Neural cell (in vitro differentiated cells): ENCODE results near the gene GGT6. TPM values are rescaled to one million over a fixed set of nuclear protein-coding genes. Genes with fewer than 3 reads are reported as not detected.

Experiments used
- H2AFZ ChIP-seq: fragments of 200-600, 300-800 bp; sonication (generic), shearing (Covaris generic); 2 replicates; pipeline ENCODE4 v1.6.0; 2014; ENCODE audit warnings: low read depth, mild to moderate bottlenecking, antibody characterized with exemption, low read length, moderate library complexity
- H3F3A ChIP-seq: fragments of 200-600 bp; shearing (Covaris generic); 2 replicates; pipeline ENCODE4 v1.6.1; 2016; ENCODE audit warnings: mild to moderate bottlenecking, moderate library complexity, mixed read lengths, antibody characterized with exemption, low read length; ENCODE audit not compliant: insufficient read depth, poor library complexity, severe bottlenecking
- H3K27ac ChIP-seq: fragments of 200-600, 300-800 bp; sonication (generic), shearing (Covaris generic); 2 replicates; pipeline ENCODE4 v1.5.1; 2014; ENCODE audit warnings: mild to moderate bottlenecking, low read length, moderate library complexity
- H3K27me3 ChIP-seq: fragments of 300-800, 200-600 bp; sonication (generic), shearing (Covaris generic); 2 replicates; pipeline ENCODE4 v1.6.0; 2014; ENCODE audit warnings: mild to moderate bottlenecking, low read depth, low read length, moderate library complexity; ENCODE audit not compliant: insufficient read depth
- H3K36me3 ChIP-seq: fragments of 300-800, 200-600 bp; sonication (generic), shearing (Covaris generic); 2 replicates; pipeline ENCODE4 v1.5.1; 2014; ENCODE audit warnings: mild to moderate bottlenecking, antibody characterized with exemption, low read length, moderate library complexity; ENCODE audit not compliant: insufficient read depth
- H3K4me2 ChIP-seq: fragments of 300-800, 200-600 bp; sonication (generic), shearing (Covaris generic); 2 replicates; pipeline ENCODE4 v1.6.0; 2014; ENCODE audit warnings: mild to moderate bottlenecking, low read length
- H3K4me3 ChIP-seq: fragments of 300-800, 200-600 bp; sonication (generic), shearing (Covaris generic); 2 replicates; pipeline ENCODE4 v1.5.1; 2014; ENCODE audit warnings: mild to moderate bottlenecking, low read length, moderate library complexity
- H3K79me2 ChIP-seq: fragments of 200-600 bp; shearing (Covaris generic); replicated peaks from 2 replicates; pipeline ENCODE4 v1.6.0; 2014; ENCODE audit warnings: mild to moderate bottlenecking, low read length, moderate library complexity; ENCODE audit not compliant: insufficient read depth
- H3K9ac ChIP-seq: fragments of 300-800, 200-600 bp; sonication (generic), shearing (Covaris generic); 2 replicates; pipeline ENCODE4 v1.6.1; 2016; ENCODE audit warnings: mild to moderate bottlenecking, low read length, mixed read lengths
- H3K9me2 ChIP-seq: fragments of 200-600 bp; shearing (Covaris generic); 2 replicates; pipeline ENCODE4 v1.6.1; 2016; ENCODE audit warnings: mild to moderate bottlenecking, low read length, mixed read lengths; ENCODE audit not compliant: insufficient read depth
- H3K9me3 ChIP-seq: fragments of 200-600, 300-800 bp; sonication (generic), shearing (Covaris generic); 2 replicates; pipeline ENCODE4 v1.6.1; 2016; ENCODE audit warnings: mild to moderate bottlenecking, mixed run types, low read length, moderate library complexity, mixed read lengths
- H4K20me1 ChIP-seq: fragments of 200-600 bp; shearing (Covaris generic); 2 replicates; pipeline ENCODE4 v1.6.1; 2016; ENCODE audit warnings: mild to moderate bottlenecking, mixed run types; ENCODE audit not compliant: insufficient read depth
- CTCF ChIP-seq: fragments of 450-650 bp; IDR thresholded peaks from 2 replicates; pipeline ENCODE4 v1.5.1; 2014; ENCODE audit warnings: antibody characterized with exemption, mild to moderate bottlenecking, moderate library complexity; ENCODE audit not compliant: poor library complexity, severe bottlenecking
- EP300 ChIP-seq: fragments of 450-650 bp; conservative IDR thresholded peaks from 2 replicates; pipeline ENCODE4 v1.6.1; 2014; ENCODE audit warnings: antibody characterized with exemption, mild to moderate bottlenecking, moderate library complexity; ENCODE audit not compliant: poor library complexity, severe bottlenecking
- EZH2 ChIP-seq: fragments of 200-600, 300-800 bp; shearing (Covaris generic), sonication (generic); IDR thresholded peaks from 2 replicates; pipeline ENCODE4 v1.6.1; 2014; ENCODE audit warnings: antibody characterized with exemption, low read length, borderline replicate concordance, mild to moderate bottlenecking; ENCODE audit not compliant: insufficient read depth, poor library complexity, severe bottlenecking
- MXI1 ChIP-seq: fragments of 450-650 bp; conservative IDR thresholded peaks from 2 replicates; pipeline ENCODE4 v1.6.1; 2014; ENCODE audit warnings: antibody characterized with exemption, mild to moderate bottlenecking; ENCODE audit not compliant: poor library complexity, severe bottlenecking
- POLR2AphosphoS5 ChIP-seq: IDR thresholded peaks from 2 replicates; pipeline ENCODE4 v1.6.1; 2012
- RAD21 ChIP-seq: fragments of 450-650 bp; conservative IDR thresholded peaks from 2 replicates; pipeline ENCODE4 v1.6.1; 2014; ENCODE audit warnings: antibody characterized with exemption, mild to moderate bottlenecking, moderate library complexity
- REST ChIP-seq: IDR thresholded peaks from 2 replicates; pipeline ENCODE4 v1.6.1; 2012; ENCODE audit warnings: borderline replicate concordance
- SMC3 ChIP-seq: fragments of 450-650 bp; conservative IDR thresholded peaks from 2 replicates; pipeline ENCODE4 v1.6.1; 2014; ENCODE audit warnings: antibody characterized with exemption, mild to moderate bottlenecking, moderate library complexity; ENCODE audit not compliant: poor library complexity
- TAF1 ChIP-seq: IDR thresholded peaks from 2 replicates; pipeline ENCODE4 v1.6.1; 2012; ENCODE audit warnings: low read depth
- polyA plus RNA-seq: library from polyadenylated mRNA; depleted of rRNA; stranded (reverse); fragments of >200 nt; gene quantifications from 2 replicates; pipeline ENCODE4 v1.2.3, GENCODE V29; 2014

GGT6 gene
- polyA plus RNA-seq, 1 donor from 2014 or later: not detected

GRCh38 chr17:4541328-4542002 lies 18.9 kb downstream of the GGT6 start:
- H3K9ac ChIP-seq: no peak overlapping the region
- TF ChIP-seq EP300 (no peak), CTCF (no peak), SMC3 (no peak), EZH2 (no peak), TAF1 (no peak), REST (no peak), POLR2AphosphoS5 (no peak), RAD21 (no peak), MXI1 (no peak)
- H3K4me2 ChIP-seq: no peak overlapping the region

GRCh38 chr17:4540687-4541327 lies 19.6 kb downstream of the GGT6 start:
- H3K9me2 ChIP-seq: no peaks in the 10 kb centered on the region
- H2AFZ ChIP-seq: no peak overlapping the region
- no peak for TF ChIP-seq CTCF
- no peak for TF ChIP-seq EP300
- no peak for TF ChIP-seq REST
- no peak for TF ChIP-seq EZH2
- TF ChIP-seq MXI1: no peak
- no peak for TF ChIP-seq RAD21
- no peak for TF ChIP-seq SMC3
- TF ChIP-seq TAF1: no peak
- TF ChIP-seq POLR2AphosphoS5: no peak
- H3K9ac ChIP-seq: no peak overlapping the region
- no peaks in the 10 kb centered on the region for H3K79me2 ChIP-seq
- H3K27ac ChIP-seq: no peak overlapping the region
- no peak overlapping the region for H3K4me2 ChIP-seq
- no peaks in the 10 kb centered on the region for H3F3A ChIP-seq
- no peak overlapping the region for H3K4me3 ChIP-seq
- H4K20me1 ChIP-seq: no peaks in the 10 kb centered on the region
- no peaks in the 10 kb centered on the region for H3K27me3 ChIP-seq
- H3K9me3 ChIP-seq: no peaks in the 10 kb centered on the region
- H3K36me3 ChIP-seq: no peaks in the 10 kb centered on the region

More at GRCh38 chr17:4541328-4542002, 18.9 kb downstream of the GGT6 start:
- Histone ChIP-seq H3K36me3 (no peaks in the 10 kb centered on the region), H4K20me1 (no peaks in the 10 kb centered on the region), H2AFZ (no peak overlapping the region), H3K9me2 (no peaks in the 10 kb centered on the region), H3K79me2 (no peaks in the 10 kb centered on the region), H3K27me3 (no peaks in the 10 kb centered on the region), H3K9me3 (no peaks in the 10 kb centered on the region), H3F3A (no peaks in the 10 kb centered on the region), H3K27ac (no peak overlapping the region), H3K4me3 (no peak overlapping the region)
